HEK293T (cell line): ENCODE measurements around the gene ARHGAP45.

Experiments
- CTCF ChIA-PET: fragments of 350-600 bp; formaldehyde crosslinking; extraction: SDS; loops from one replicate; lab custom pipeline; 2021; ENCODE audit warnings: antibody characterized with exemption, inconsistent platforms; lab: Yijun Ruan, JAX
- POLR2A ChIA-PET: fragments of 350-600 bp; formaldehyde crosslinking; extraction: SDS; loops from one replicate; lab custom pipeline; 2020; ENCODE audit warnings: antibody characterized with exemption, inconsistent platforms; lab: Yijun Ruan, JAX
- DNase-seq: peaks from one replicate; pipeline ENCODE4 v3.0.0; 2012; ENCODE audit warnings: mixed read lengths; ENCODE audit errors: extremely low spot score
- ARNT ChIP-seq: fragments of 450-650 bp; IDR thresholded peaks from 2 replicates; pipeline ENCODE4 v1.6.1; 2017; ENCODE audit warnings: mild to moderate bottlenecking
- BHLHE40 ChIP-seq: fragments of 450-650 bp; IDR thresholded peaks from 2 replicates; pipeline ENCODE4 v1.6.1; 2016; ENCODE audit warnings: mild to moderate bottlenecking, moderate library complexity, borderline replicate concordance
- CTBP1 ChIP-seq: fragments of 450-650 bp; IDR thresholded peaks from 2 replicates; pipeline ENCODE4 v1.6.1; 2016; ENCODE audit warnings: borderline replicate concordance
- ELF4 ChIP-seq: fragments of 450-650 bp; IDR thresholded peaks from 2 replicates; pipeline ENCODE4 v1.6.1; 2017; ENCODE audit warnings: antibody characterized with exemption
- FOXA1 ChIP-seq: fragments of 450-650 bp; IDR thresholded peaks from 2 replicates; pipeline ENCODE4 v1.6.1; 2016; ENCODE audit warnings: mild to moderate bottlenecking
- FOXK2 ChIP-seq: fragments of 450-650 bp; IDR thresholded peaks from 2 replicates; pipeline ENCODE4 v1.6.1; 2016; ENCODE audit warnings: mild to moderate bottlenecking
- FOXM1 ChIP-seq: fragments of 450-650 bp; IDR thresholded peaks from 2 replicates; pipeline ENCODE4 v1.6.1; 2017; ENCODE audit warnings: mild to moderate bottlenecking, borderline replicate concordance
- HDGF ChIP-seq: fragments of 450-650 bp; IDR thresholded peaks from 2 replicates; pipeline ENCODE4 v1.6.1; 2017; ENCODE audit warnings: antibody characterized with exemption, borderline replicate concordance
- L3MBTL2 ChIP-seq: fragments of 450-650 bp; conservative IDR thresholded peaks from 2 replicates; pipeline ENCODE4 v1.6.1; 2016; ENCODE audit warnings: mild to moderate bottlenecking
- LEF1 ChIP-seq: fragments of 450-650 bp; IDR thresholded peaks from 2 replicates; pipeline ENCODE4 v1.6.1; 2017; ENCODE audit warnings: mild to moderate bottlenecking, borderline replicate concordance
- NFRKB ChIP-seq: fragments of 450-650 bp; IDR thresholded peaks from 2 replicates; pipeline ENCODE4 v1.6.1; 2016; ENCODE audit warnings: mild to moderate bottlenecking, moderate library complexity
- PKNOX1 ChIP-seq: fragments of 450-650 bp; IDR thresholded peaks from 2 replicates; pipeline ENCODE4 v1.6.1; 2016
- SP1 ChIP-seq: fragments of 450-650 bp; IDR thresholded peaks from 2 replicates; pipeline ENCODE4 v1.6.1; 2017
- SUZ12 ChIP-seq: fragments of 450-650 bp; IDR thresholded peaks from 2 replicates; pipeline ENCODE4 v1.6.1; 2016; ENCODE audit warnings: mild to moderate bottlenecking
- TARDBP ChIP-seq: fragments of 450-650 bp; IDR thresholded peaks from 2 replicates; pipeline ENCODE4 v1.6.1; 2016
- ZNF384 ChIP-seq: fragments of 450-650 bp; IDR thresholded peaks from 2 replicates; pipeline ENCODE4 v1.6.1; 2016

The ARHGAP45 gene

GRCh38 chr19:1082928-1083816 lies 16.2 kb downstream of the ARHGAP45 start:
- CTCF ChIA-PET: no interaction called here
- TF ChIP-seq SUZ12: no peak
- TF ChIP-seq SP1: no peak
- no peak for TF ChIP-seq TARDBP
- TF ChIP-seq PKNOX1: no peak
- no peak for TF ChIP-seq HDGF
- no peak for TF ChIP-seq FOXK2
- TF ChIP-seq FOXA1: no peak
- TF ChIP-seq ZNF384: no peak
- no peak for TF ChIP-seq CTBP1
- TF ChIP-seq FOXM1: no peak
- TF ChIP-seq L3MBTL2: no peak
- TF ChIP-seq LEF1: no peak
- POLR2A ChIA-PET: interaction anchor here (1.3 to 1.7 kb wide), 2 partner anchors 15 to 21 kb away, joined by 4 to 9 read pairs; partner anchors contain the start of gene GPX4
- no peak for DNase-seq

GRCh38 chr19:1084024-1084868 lies 17.3 kb downstream of the ARHGAP45 start:
- TF ChIP-seq L3MBTL2: no peak
- TF ChIP-seq ELF4: no peak
- no peak for TF ChIP-seq HDGF
- TF ChIP-seq SP1: no peak
- no peak for TF ChIP-seq ARNT
- no peak for TF ChIP-seq TARDBP
- no peak for DNase-seq
- ChIA-PET POLR2A (interaction anchor here (1.7 to 2.8 kb wide), 2 partner anchors 10 to 16 kb away, joined by 4 to 11 read pairs; no protein-coding TSS in a partner anchor), CTCF (interaction anchor here (0.8 kb wide), 1 partner anchor 29 kb away, joined by 3 read pairs; no protein-coding TSS in a partner anchor)

GRCh38 chr19:1085053-1085658 lies 18.2 kb downstream of the ARHGAP45 start:
- ChIA-PET CTCF (interaction anchor here (0.8 kb wide), 1 partner anchor 28 kb away, joined by 3 read pairs; no protein-coding TSS in a partner anchor), POLR2A (interaction anchor here (1.7 to 2.8 kb wide), 2 partner anchors 9 to 17 kb away, joined by 4 to 11 read pairs; no protein-coding TSS in a partner anchor)
- no peak for TF ChIP-seq BHLHE40
- no peak for DNase-seq

- ChIA-PET POLR2A (interaction anchor here (2.8 kb wide), 1 partner anchor 8 kb away, joined by 11 read pairs; no protein-coding TSS in a partner anchor), CTCF (no interaction called here)
- TF ChIP-seq NFRKB: no peak
- no peak for TF ChIP-seq ZNF384
- TF ChIP-seq HDGF: no peak
- no peak for TF ChIP-seq LEF1
- no peak for DNase-seq
Measured at GRCh38 chr19:1085676-1086442, 18.9 kb downstream of the ARHGAP45 start.

DNA sequence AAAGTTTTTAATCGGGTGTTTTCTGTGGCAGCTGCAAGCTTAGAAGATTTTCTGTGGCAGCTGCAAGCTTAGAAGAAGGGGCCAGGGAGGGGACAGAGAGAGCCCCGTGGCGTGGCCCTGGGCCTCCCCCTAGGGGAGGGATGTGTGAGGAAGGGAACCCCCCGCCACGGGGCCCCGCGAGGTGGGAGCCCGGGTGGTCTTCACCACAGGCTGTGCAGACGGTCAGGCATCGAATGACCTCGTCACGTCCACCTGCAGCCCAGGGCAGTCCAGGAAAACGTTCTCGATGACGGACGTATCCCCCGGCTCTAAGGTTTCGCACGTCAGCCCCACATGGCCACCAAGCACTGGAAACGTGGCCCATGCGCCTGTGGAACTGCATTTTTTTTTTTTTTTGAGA lies 19.6 kb downstream of the ARHGAP45 start:
- TF ChIP-seq LEF1 (no peak), CTBP1 (no peak), TARDBP (no peak), SUZ12 (no peak), SP1 (no peak), PKNOX1 (no peak), ELF4 (no peak), FOXK2 (no peak), FOXA1 (no peak), NFRKB (no peak), BHLHE40 (no peak), FOXM1 (no peak), ZNF384 (no peak), HDGF (no peak), L3MBTL2 (no peak), ARNT (no peak)
- ChIA-PET POLR2A (interaction anchor here (2.8 kb wide), 1 partner anchor 8 kb away, joined by 11 read pairs; no protein-coding TSS in a partner anchor), CTCF (no interaction called here)
- DNase-seq: no peak
